Right lobe of liver (tissue), 6 donors: ENCODE measurements around the gene PAX9. TPM values are rescaled to one million over a fixed set of nuclear protein-coding genes. Genes with fewer than 3 reads are reported as not detected.

ENCODE experiments used
- ATAC-seq, 4 donors: fragments of 200-7000 bp; cut with Tn5 transposase; one replicate each; pipeline ENCODE4 v1.9.1; 2020; ENCODE audit warnings: mild to moderate bottlenecking in 4 of 4, moderate library complexity in 4 of 4
- DNase-seq, 3 donors: peaks; one replicate each; pipeline ENCODE4 v3.0.0-alpha.2; 2020
- H3K27ac ChIP-seq, 3 donors: fragments of 200-600 bp; one replicate each; pipeline ENCODE4 v1.8.0; 2022
- H3K27me3 ChIP-seq, 2 donors: fragments of 200-600 bp; one replicate each; pipeline ENCODE4 v1.8.0; 2022
- H3K36me3 ChIP-seq, 4 donors: fragments of 200-600 bp; sonication (generic) in 1 of 4; one replicate each; pipeline versions ENCODE4 v1.5.1 to v1.8.0; 2017 to 2022; ENCODE audit warnings: control low read depth in 1 of 4
- H3K4me1 ChIP-seq, 4 donors: fragments of 200-600 bp; sonication (generic) in 1 of 4; one replicate each; pipeline versions ENCODE4 v1.5.1 to v1.8.0; 2017 to 2022; ENCODE audit warnings: control low read depth in 1 of 4
- H3K4me3 ChIP-seq, 3 donors: fragments of 200-600 bp; one replicate each; pipeline ENCODE4 v1.8.0; 2022
- H3K9me3 ChIP-seq, 4 donors: fragments of 200-600 bp; sonication (generic) in 1 of 4; one replicate each; pipeline versions ENCODE4 v1.5.1 to v1.8.0; 2017 to 2022; ENCODE audit warnings: control low read depth in 1 of 4
- CTCF ChIP-seq, 4 donors: fragments of 200-600 bp in 3 of 4; fragments of 450-650 bp in 1 of 4; IDR thresholded peaks; one replicate each; pipeline versions ENCODE4 v1.5.1 to v1.8.0; 2016 to 2022; ENCODE audit warnings: antibody characterized with exemption in 4 of 4, mild to moderate bottlenecking in 2 of 4
- POLR2A ChIP-seq: fragments of 450-650 bp; IDR thresholded peaks from one replicate; pipeline ENCODE4 v1.6.1; 2017; ENCODE audit warnings: antibody characterized with exemption, mild to moderate bottlenecking
- WGBS: methylation state at CpG from one replicate; pipeline ENCODE4 v1.1.6; 2018; ENCODE audit warnings: low coverage, low lambda C conversion rate; ENCODE audit not compliant: insufficient coverage; ENCODE audit errors: missing lambda C conversion rate; 5-methylcytosine and 5-hydroxymethylcytosine counted together
- intact Hi-C, 2 donors: fragments of 100-400 bp; cut with DNase I; formaldehyde crosslinking; loops; one replicate each; pipeline versions ENCODE4 v1.11.2 to v1.14.1; 2022
- total RNA-seq, 6 experiments: library from RNA; depleted of rRNA in 2 of 6; stranded (reverse); fragments of >200 nt in 2 of 6; fragmentation: NEBNext Ultra II Directional in 3 of 6; extraction: Animal tissue kit (Norgen Biotek cat#: 25700) in 3 of 6; gene quantifications; one replicate each; pipeline versions ENCODE4 v1.1.0 to v1.2.4, GENCODE V29; 2016 to 2023
- donor health status: DM: no; HTN: yes; CAD: no.
- donor health status: DM: no; HTN: no; CAD: no.
- donor health status: DM: no; HTN: no; CAD: no.
- donor health status: DM: no; HTN: yes; CAD: no.
- donor health status: DM: no; HTN: yes; CAD: no.

PAX9 gene
- total RNA-seq, 6 experiments from 2014 or later: not detected

GRCh38 chr14:36721877-36722276 lies 60.2 kb downstream of the PAX9 start:
- no peak overlapping the region for H3K27ac ChIP-seq
- H3K27me3 ChIP-seq: no peaks in the 10 kb centered on the region
- ATAC-seq: no peak
- no peak overlapping the region for H3K4me3 ChIP-seq
- H3K36me3 ChIP-seq: no peaks in the 10 kb centered on the region
- intact Hi-C loops: no loop called here
- 56% methylated on average over 1 of the region's 1 CpG for WGBS
- no peaks in the 10 kb centered on the region for H3K9me3 ChIP-seq
- TF ChIP-seq CTCF (IDR thresholded peaks at IDR 0.05): no peak
- no peak for TF ChIP-seq POLR2A
- H3K4me1 ChIP-seq: no peaks in the 10 kb centered on the region
- DNase-seq: no peak

DNA sequence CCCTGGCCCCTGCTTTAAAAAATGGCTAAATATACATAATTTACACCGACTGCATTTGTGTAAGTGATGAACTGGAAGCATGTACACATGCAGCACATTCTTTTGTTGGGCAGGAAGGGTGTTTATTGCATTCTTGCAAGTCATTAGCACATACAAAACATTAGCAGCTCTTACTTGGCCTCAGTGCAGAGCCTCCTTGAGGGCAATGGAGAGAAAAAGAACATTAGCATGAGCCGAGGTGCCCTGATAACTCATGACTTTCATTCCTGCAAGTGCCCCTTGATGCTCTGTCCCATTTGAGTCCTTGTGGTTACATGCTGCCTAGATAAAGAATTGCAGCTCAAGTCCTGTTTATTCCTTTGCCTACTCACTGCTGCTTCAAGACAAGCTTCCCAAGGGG lies 61.9 kb downstream of the PAX9 start:
- 47% methylated on average over 2 of the region's 2 CpGs for WGBS
- ATAC-seq: no peak
- intact Hi-C loops: no loop called here
- no peak for DNase-seq
- H3K36me3 ChIP-seq: no peaks in the 10 kb centered on the region
- no peak overlapping the region for H3K4me3 ChIP-seq
- no peaks in the 10 kb centered on the region for H3K9me3 ChIP-seq
- TF ChIP-seq POLR2A (no peak), CTCF (IDR thresholded peaks at IDR 0.05) (no peak)
- no peak overlapping the region for H3K27ac ChIP-seq
- H3K27me3 ChIP-seq: no peaks in the 10 kb centered on the region
- no peaks in the 10 kb centered on the region for H3K4me1 ChIP-seq

- Histone ChIP-seq H3K27me3 (no peaks in the 10 kb centered on the region), H3K4me3 (no peak overlapping the region), H3K27ac (no peak overlapping the region), H3K36me3 (no peaks in the 10 kb centered on the region), H3K4me1 (no peaks in the 10 kb centered on the region), H3K9me3 (no peaks in the 10 kb centered on the region)
- DNase-seq (no peak), ATAC-seq (no peak)
- TF ChIP-seq POLR2A (no peak), CTCF (IDR thresholded peaks at IDR 0.05) (no peak)
- intact Hi-C loops: no loop called here
Observed at GRCh38 chr14:36724162-36724561, 62.5 kb downstream of the PAX9 start.

GRCh38 chr14:36726128-36726527 lies 64.5 kb downstream of the PAX9 start:
- H3K4me3 ChIP-seq: no peak overlapping the region
- no peaks in the 10 kb centered on the region for H3K36me3 ChIP-seq
- no peak overlapping the region for H3K27ac ChIP-seq
- no peaks in the 10 kb centered on the region for H3K27me3 ChIP-seq
- no peak for ATAC-seq
- no peak for TF ChIP-seq POLR2A
- no peak for TF ChIP-seq CTCF (IDR thresholded peaks at IDR 0.05)
- DNase-seq: no peak
- intact Hi-C loops: no loop called here
- H3K4me1 ChIP-seq: no peaks in the 10 kb centered on the region
- H3K9me3 ChIP-seq: no peaks in the 10 kb centered on the region
- WGBS: 79% methylated on average over 3 of the region's 3 CpGs

Other genes with a start within 250 kb of the PAX9 start
- gene NKX2-1, start 141.6 kb upstream of the PAX9 start, total RNA-seq: not detected
- gene NKX2-8, start 79.2 kb upstream of the PAX9 start, total RNA-seq: not detected